A549 (cell line): ENCODE data around the gene DOK6. TPM values are rescaled to one million over a fixed set of nuclear protein-coding genes. Genes with fewer than 3 reads are reported as not detected.

Experiments used
- ATAC-seq, 2 experiments: fragments of 200-7000 bp in 1 of 2; fragments of >200 bp in 1 of 2; cut with Nextera tagmentation in 1 of 2; cut with Tn5 transposase in 1 of 2; 3 replicates each; pipeline versions ENCODE4 v1.8.0 to v1.9.1; 2018 to 2020; ENCODE audit warnings: mild to moderate bottlenecking in 1 of 2, moderate library complexity in 1 of 2
- CTCF ChIA-PET: fragments of 300-600 bp; sonication (Branson Sonifier 250); formaldehyde crosslinking; extraction: SDS; loops from one replicate; lab custom pipeline; 2021; ENCODE audit warnings: antibody characterized with exemption, inconsistent platforms; lab: Yijun Ruan, JAX
- POLR2A ChIA-PET: fragments of 350-600 bp; formaldehyde crosslinking; extraction: SDS; loops from one replicate; lab custom pipeline; 2021; ENCODE audit warnings: antibody characterized with exemption, inconsistent platforms; lab: Yijun Ruan, JAX
- DNase-seq, 2 experiments: peaks; one replicate each; pipeline versions ENCODE4 v3.0.0 to v3.0.0-alpha.2; 2011 to 2016; ENCODE audit warnings: low read depth in 1 of 2, low spot score in 1 of 2
- FAIRE-seq: peaks from 2 replicates; lab custom pipeline; 2011; peaks lifted over from hg19 to GRCh38; lab: Jason Lieb, UNC
- H3K27ac ChIP-seq, 2 experiments: fragments of >200 bp; sonication (Bioruptor Twin); formaldehyde crosslinking; 3 replicates each; pipeline ENCODE4 v1.5.1; 2016 to 2017
- H3K4me1 ChIP-seq: fragments of >200 bp; sonication (Bioruptor Twin); formaldehyde crosslinking; 3 replicates; pipeline ENCODE4 v1.6.1; 2016
- H3K4me2 ChIP-seq: fragments of >200 bp; sonication (Bioruptor Twin); formaldehyde crosslinking; 3 replicates; pipeline ENCODE4 v1.6.1; 2016
- H3K4me3 ChIP-seq: fragments of >200 bp; sonication (Bioruptor Twin); formaldehyde crosslinking; 3 replicates; pipeline ENCODE4 v1.5.1; 2016
- H3K9me3 ChIP-seq: fragments of >200 bp; sonication (Bioruptor Twin); formaldehyde crosslinking; 3 replicates; pipeline ENCODE4 v1.6.1; 2016
- BCL3 ChIP-seq: fragments of >200 bp; sonication (Bioruptor Twin); formaldehyde crosslinking; IDR thresholded peaks from 3 replicates; pipeline ENCODE4 v1.6.1; 2016
- BHLHE40 ChIP-seq: IDR thresholded peaks from 2 replicates; pipeline ENCODE4 v1.6.1; 2012; ENCODE audit warnings: low read depth, low read length, inconsistent platforms
- CBX2 ChIP-seq: fragments of 200-600 bp; sonication (generic); IDR thresholded peaks from 2 replicates; pipeline ENCODE4 v1.6.1; 2016; ENCODE audit warnings: low read depth, mild to moderate bottlenecking, borderline replicate concordance
- CBX8 ChIP-seq: fragments of 200-600 bp; sonication (generic); IDR thresholded peaks from 2 replicates; pipeline ENCODE4 v1.6.1; 2016
- CEBPB ChIP-seq, 2 experiments: fragments of >200 bp in 1 of 2; sonication (Bioruptor Twin) in 1 of 2; formaldehyde crosslinking in 1 of 2; IDR thresholded peaks; 2 replicates each; pipeline ENCODE4 v1.6.1; 2012 to 2016
- CHD2 ChIP-seq: fragments of 150-350 bp; IDR thresholded peaks from 2 replicates; pipeline ENCODE4 v1.6.1; 2014; ENCODE audit warnings: low read length; ENCODE audit not compliant: partially characterized antibody
- CHD4 ChIP-seq: fragments of 200-600 bp; sonication (generic); IDR thresholded peaks from 2 replicates; pipeline ENCODE4 v1.6.1; 2016; ENCODE audit warnings: antibody characterized with exemption, mild to moderate bottlenecking, borderline replicate concordance
- E2F6 ChIP-seq: IDR thresholded peaks from 2 replicates; pipeline ENCODE4 v1.6.1; 2012; ENCODE audit warnings: low read depth, borderline replicate concordance
- EHMT2 ChIP-seq: fragments of 200-600 bp; sonication (generic); IDR thresholded peaks from 2 replicates; pipeline ENCODE4 v1.6.1; 2016; ENCODE audit warnings: antibody characterized with exemption, low read depth, mild to moderate bottlenecking, moderate library complexity
- ELK1 ChIP-seq: fragments of 150-350 bp; IDR thresholded peaks from 2 replicates; pipeline ENCODE4 v1.6.1; 2014; ENCODE audit warnings: low read depth, mild to moderate bottlenecking, low read length
- HEYL ChIP-seq: fragments of 250-450 bp; sonication (Bioruptor Pico); IDR thresholded peaks from 2 replicates; pipeline ENCODE4 v1.8.0; 2021; ENCODE audit warnings: mild to moderate bottlenecking, moderate library complexity
- HMGXB4 ChIP-seq: fragments of 250-450 bp; sonication (Bioruptor Pico); IDR thresholded peaks from 2 replicates; pipeline ENCODE4 v1.5.0; 2021; ENCODE audit warnings: mild to moderate bottlenecking, moderate library complexity, borderline replicate concordance
- JUNB ChIP-seq: fragments of >200 bp; sonication (Bioruptor Twin); formaldehyde crosslinking; IDR thresholded peaks from 2 replicates; pipeline ENCODE4 v1.6.1; 2016
- MAFK ChIP-seq: fragments of 450-650 bp; IDR thresholded peaks from 2 replicates; pipeline ENCODE4 v1.6.1; 2014; ENCODE audit not compliant: partially characterized antibody
- MAX ChIP-seq: IDR thresholded peaks from 2 replicates; pipeline ENCODE4 v1.6.1; 2012
- MAZ ChIP-seq: fragments of 150-350 bp; IDR thresholded peaks from 2 replicates; pipeline ENCODE4 v1.6.1; 2014; ENCODE audit warnings: antibody characterized with exemption, low read depth, low read length, borderline replicate concordance
- NPAS2 ChIP-seq: fragments of 250-450 bp; sonication (Bioruptor Pico); IDR thresholded peaks from 2 replicates; pipeline ENCODE4 v1.8.0; 2022; ENCODE audit warnings: mild to moderate bottlenecking, moderate library complexity, borderline replicate concordance
- NR3C1 ChIP-seq: fragments of >200 bp; sonication (Bioruptor Twin); formaldehyde crosslinking; IDR thresholded peaks from 3 replicates; pipeline ENCODE4 v1.6.1; 2017
- POLR2AphosphoS2 ChIP-seq: conservative IDR thresholded peaks from 2 replicates; pipeline ENCODE4 v1.6.1; 2012; ENCODE audit warnings: low read length, improper control_type of control experiment, inconsistent platforms
- RARB ChIP-seq: fragments of 250-450 bp; sonication (Bioruptor Pico); IDR thresholded peaks from 2 replicates; pipeline ENCODE4 v1.8.0; 2021; ENCODE audit warnings: mild to moderate bottlenecking, moderate library complexity
- RCOR1 ChIP-seq: fragments of 150-350 bp; IDR thresholded peaks from 2 replicates; pipeline ENCODE4 v1.6.1; 2014; ENCODE audit warnings: antibody characterized with exemption, low read length, low read depth
- SREBF2 ChIP-seq: fragments of 450-650 bp; IDR thresholded peaks from 2 replicates; pipeline ENCODE4 v1.6.1; 2014; ENCODE audit warnings: mild to moderate bottlenecking, moderate library complexity
- TP53 ChIP-seq: fragments of 250-450 bp; sonication (Bioruptor Pico); IDR thresholded peaks from 2 replicates; pipeline ENCODE4 v1.5.0; 2021; ENCODE audit warnings: mild to moderate bottlenecking, moderate library complexity
- USF2 ChIP-seq: fragments of 450-650 bp; IDR thresholded peaks from 2 replicates; pipeline ENCODE4 v1.6.1; 2014; ENCODE audit warnings: antibody characterized with exemption
- ZC3H11A ChIP-seq: fragments of 450-650 bp; IDR thresholded peaks from 2 replicates; pipeline ENCODE4 v1.6.1; 2014; ENCODE audit warnings: antibody characterized with exemption, mild to moderate bottlenecking
- ZFP36 ChIP-seq: fragments of 450-650 bp; IDR thresholded peaks from 2 replicates; pipeline ENCODE4 v1.6.1; 2014; ENCODE audit warnings: borderline replicate concordance; ENCODE audit not compliant: partially characterized antibody
- ZSCAN20 ChIP-seq: fragments of 250-450 bp; sonication (Bioruptor Pico); IDR thresholded peaks from 2 replicates; pipeline ENCODE4 v1.8.0; 2022; ENCODE audit warnings: mild to moderate bottlenecking, moderate library complexity
- WGBS: methylation state at CpG from one replicate; pipeline ENCODE4 v1.1.6; 2017; ENCODE audit errors: missing lambda C conversion rate; 5-methylcytosine and 5-hydroxymethylcytosine counted together
- polyA plus RNA-seq, 4 experiments: library from polyadenylated mRNA; depleted of rRNA in 3 of 4; stranded (reverse); fragments of >200 nt; fragmentation: RNase III in 1 of 4; extraction: RNeasy Plus Mini Kit Qiagen cat#74134 plus additional on column Dnase treatment in 1 of 4; gene quantifications; 2 replicates in 3 of 4; 3 replicates in 1 of 4; pipeline ENCODE4 v1.2.3, GENCODE V29; 2011 to 2017

The DOK6 gene
- polyA plus RNA-seq, 2 of the 4 experiments (the other 2 are of a cell fraction): not detected

GRCh38 chr18:69784815-69785214 is 384.1 kb downstream of the DOK6 start:
- no peak for FAIRE-seq

GRCh38 chr18:69785466-69785865 is 384.8 kb downstream of the DOK6 start:
- no peak overlapping the region for H3K4me3 ChIP-seq
- no peak overlapping the region for H3K4me2 ChIP-seq
- H3K27ac ChIP-seq: no peak overlapping the region
- WGBS: 79% methylated on average over 3 of the region's 3 CpGs
- FAIRE-seq (no peak), ATAC-seq (no peak), DNase-seq (no peak)
- ChIA-PET CTCF (no interaction called here), POLR2A (no interaction called here)
- peaks cover 8% of the 10 kb centered on the region; the same call in 2 of the 3 replicates for H3K4me1 ChIP-seq
- no peaks in the 10 kb centered on the region for H3K9me3 ChIP-seq
- TF ChIP-seq ELK1 (no peak), NPAS2 (no peak), ZC3H11A (no peak), BCL3 (no peak)

More at GRCh38 chr18:69784815-69785214, 384.1 kb downstream of the DOK6 start:
- 89% methylated on average over 2 of the region's 2 CpGs for WGBS
- H3K4me2 ChIP-seq: no peak overlapping the region
- no peak for DNase-seq
- TF ChIP-seq HEYL (CRISPR knock-in tag) (no peak), CBX2 (no peak), MAX (no peak), MAFK (no peak), ZSCAN20 (CRISPR knock-in tag) (no peak), SREBF2 (no peak), NR3C1 (no peak), ELK1 (no peak), ZC3H11A (no peak), RARB (CRISPR knock-in tag) (no peak), ZFP36 (no peak), CEBPB (IDR thresholded peaks at IDR 0.05) (no peak), BHLHE40 (no peak), JUNB (no peak), CBX8 (no peak), MAZ (no peak)
- H3K9me3 ChIP-seq: no peaks in the 10 kb centered on the region
- no peak overlapping the region for H3K27ac ChIP-seq
- H3K4me1 ChIP-seq: peaks cover 8% of the 10 kb centered on the region; the same call in 2 of the 3 replicates
- ChIA-PET CTCF (no interaction called here), POLR2A (no interaction called here)
- no peak for ATAC-seq
- H3K4me3 ChIP-seq: no peak overlapping the region

GRCh38 chr18:69786427-69786826 is 385.7 kb downstream of the DOK6 start:
- no peak overlapping the region for H3K4me3 ChIP-seq
- H3K4me1 ChIP-seq: peaks cover 8% of the 10 kb centered on the region; the same call in 2 of the 3 replicates
- FAIRE-seq: no peak
- DNase-seq: no peak
- CTCF ChIA-PET: no interaction called here
- no peaks in the 10 kb centered on the region for H3K9me3 ChIP-seq
- H3K27ac ChIP-seq: no peak overlapping the region
- WGBS: 89% methylated on average over 1 of the region's 1 CpG
- POLR2A ChIA-PET: no interaction called here
- no peak overlapping the region for H3K4me2 ChIP-seq
- no peak for ATAC-seq
- no peak for TF ChIP-seq EHMT2
- TF ChIP-seq CHD4: no peak
- TF ChIP-seq ELK1: no peak
- TF ChIP-seq USF2: no peak
- no peak for TF ChIP-seq POLR2AphosphoS2
- TF ChIP-seq HMGXB4 (CRISPR knock-in tag): no peak
- no peak for TF ChIP-seq RCOR1
- TF ChIP-seq NR3C1: no peak
- TF ChIP-seq ZC3H11A: no peak
- no peak for TF ChIP-seq E2F6
- no peak for TF ChIP-seq TP53 (CRISPR knock-in tag)
- TF ChIP-seq CHD2: no peak
